WTC11 (cell line): ENCODE results near the gene LRMDA. TPM values are rescaled to one million over a fixed set of nuclear protein-coding genes. Genes with fewer than 3 reads are reported as not detected.

Experiments used
- ATAC-seq: fragments of 200-7000 bp; cut with Tn5 transposase; 2 replicates; pipeline ENCODE4 v1.10.0; 2021; ENCODE audit warnings: mild to moderate bottlenecking, moderate library complexity
- CTCF ChIA-PET: fragments of 300-600 bp; sonication (Branson Sonifier 250); formaldehyde crosslinking; loops from one replicate; lab custom pipeline; 2021; ENCODE audit warnings: antibody characterized with exemption; lab: Charles Lee
- POLR2A ChIA-PET: fragments of 350-600 bp; sonication (Branson Sonifier 250); formaldehyde crosslinking; loops from one replicate; lab custom pipeline; 2021; ENCODE audit warnings: antibody characterized with exemption; lab: Charles Lee
- DNase-seq: peaks from one replicate; pipeline ENCODE4 v3.0.0; 2021; ENCODE audit warnings: low spot score
- H3K27ac Mint-ChIP-seq: 2 replicates; pipeline ENCODE4 v1.8.0; 2021; ENCODE audit warnings: mixed read lengths
- H3K27me3 Mint-ChIP-seq: 2 replicates; pipeline ENCODE4 v1.8.0; 2021; ENCODE audit warnings: low read depth, mild to moderate bottlenecking, moderate library complexity, mixed read lengths
- H3K36me3 Mint-ChIP-seq: 2 replicates; pipeline ENCODE4 v1.8.0; 2021; ENCODE audit warnings: mixed read lengths
- H3K4me1 Mint-ChIP-seq: 2 replicates; pipeline ENCODE4 v1.8.0; 2022; ENCODE audit warnings: mixed read lengths
- H3K4me3 Mint-ChIP-seq: 2 replicates; pipeline ENCODE4 v1.8.0; 2021; ENCODE audit warnings: mild to moderate bottlenecking, moderate library complexity, mixed read lengths
- H3K9me3 Mint-ChIP-seq: 2 replicates; pipeline ENCODE4 v1.8.0; 2021; ENCODE audit warnings: mixed read lengths
- AR ChIP-seq: fragments of 250-450 bp; sonication (Bioruptor Pico); IDR thresholded peaks from 2 replicates; pipeline ENCODE4 v1.9.0; 2021; ENCODE audit warnings: mild to moderate bottlenecking
- E2F4 ChIP-seq: sonication (generic); formaldehyde crosslinking; IDR thresholded peaks from 2 replicates; pipeline ENCODE4 v1.8.1; 2022; ENCODE audit warnings: low read depth, mild to moderate bottlenecking, moderate library complexity, missing genetic modification reagents, borderline replicate concordance
- PRDM15 ChIP-seq: sonication (generic); formaldehyde crosslinking; IDR thresholded peaks from 2 replicates; pipeline ENCODE4 v1.8.0; 2022; ENCODE audit warnings: missing genetic modification reagents
- ZMAT4 ChIP-seq: fragments of 250-450 bp; sonication (Bioruptor Pico); IDR thresholded peaks from 2 replicates; pipeline ENCODE4 v1.9.0; 2021; ENCODE audit warnings: mild to moderate bottlenecking
- ZNF219 ChIP-seq: sonication (generic); formaldehyde crosslinking; IDR thresholded peaks from 2 replicates; pipeline ENCODE4 v1.8.0; 2023; ENCODE audit warnings: missing genetic modification reagents, mild to moderate bottlenecking, borderline replicate concordance
- ZNF232 ChIP-seq: sonication (generic); formaldehyde crosslinking; IDR thresholded peaks from 2 replicates; pipeline ENCODE4 v1.8.0; 2022; ENCODE audit warnings: mild to moderate bottlenecking, missing genetic modification reagents
- ZNF281 ChIP-seq: sonication (generic); formaldehyde crosslinking; IDR thresholded peaks from 2 replicates; pipeline ENCODE4 v1.8.0; 2023; ENCODE audit warnings: mild to moderate bottlenecking, missing genetic modification reagents
- ZNF532 ChIP-seq: fragments of 250-450 bp; sonication (Bioruptor Pico); IDR thresholded peaks from 2 replicates; pipeline ENCODE4 v1.9.0; 2021; ENCODE audit warnings: mild to moderate bottlenecking, borderline replicate concordance
- ZNF671 ChIP-seq: fragments of 250-450 bp; sonication (Bioruptor Pico); IDR thresholded peaks from 2 replicates; pipeline ENCODE4 v1.8.0; 2021; ENCODE audit warnings: mild to moderate bottlenecking
- ZSCAN18 ChIP-seq: fragments of 250-450 bp; sonication (Bioruptor Pico); IDR thresholded peaks from 2 replicates; pipeline ENCODE4 v2.1.2; 2022; ENCODE audit warnings: mild to moderate bottlenecking, moderate library complexity
- total RNA-seq: library from RNA; stranded (reverse); gene quantifications from 3 replicates; pipeline ENCODE4 v1.2.3, GENCODE V29; 2021

LRMDA gene
- total RNA-seq, 1 experiment from 2014 or later = 0.92 TPM

GRCh38 chr10:75645704-75646103 is 214.3 kb downstream of the LRMDA start:
- peaks cover 30% of the 10 kb centered on the region for H3K27me3 Mint-ChIP-seq
- TF ChIP-seq AR (no peak), ZNF219 (CRISPR knock-in tag) (no peak)
- TF ChIP-seq, all 79 proteins: peak for 0
- Mint-ChIP-seq H3K36me3 (no peaks in the 10 kb centered on the region), H3K4me3 (no peak overlapping the region), H3K4me1 (no peaks in the 10 kb centered on the region), H3K27ac (no peak overlapping the region), H3K9me3 (no peaks in the 10 kb centered on the region)
- ATAC-seq (no peak), DNase-seq (no peak)
- ChIA-PET CTCF (interaction anchor here (1.9 kb wide), 1 partner anchor 52 kb away, joined by 4 read pairs; no protein-coding TSS in a partner anchor), POLR2A (no interaction called here)

GRCh38 chr10:75646218-75646915 is 214.9 kb downstream of the LRMDA start:
- no peaks in the 10 kb centered on the region for H3K36me3 Mint-ChIP-seq
- H3K4me3 Mint-ChIP-seq = no peak overlapping the region
- ChIA-PET CTCF (no interaction called here), POLR2A (no interaction called here)
- H3K27ac Mint-ChIP-seq = no peak overlapping the region
- DNase-seq (no peak), ATAC-seq (no peak)
- H3K4me1 Mint-ChIP-seq = peaks cover 2% of the 10 kb centered on the region; the same call in 1 of the 2 replicates
- TF ChIP-seq ZNF232 (CRISPR knock-in tag) (no peak), ZNF671 (CRISPR knock-in tag) (no peak), ZMAT4 (CRISPR knock-in tag) (no peak), E2F4 (no peak), PRDM15 (CRISPR knock-in tag) (no peak), ZNF532 (CRISPR knock-in tag) (no peak), ZNF281 (CRISPR knock-in tag) (no peak), ZSCAN18 (no peak)
- peaks cover 36% of the 10 kb centered on the region for H3K27me3 Mint-ChIP-seq
- H3K9me3 Mint-ChIP-seq = no peaks in the 10 kb centered on the region
